Thyroid gland (tissue), 4 donors: Measurements from ENCODE around the gene PGS1.

ENCODE experiments used
- POLR2A ChIP-seq, 2 donors: fragments of 450-650 bp; IDR thresholded peaks; one replicate each; pipeline ENCODE4 v1.6.1; 2017; ENCODE audit warnings: antibody characterized with exemption in 2 of 2, mild to moderate bottlenecking in 2 of 2, moderate library complexity in 1 of 2
- TF ChIP-seq, protein P1 (sequence below), 6 experiments: fragments of 200-600 bp in 3 of 6; fragments of 450-650 bp in 3 of 6; sonication (generic) in 3 of 6; IDR thresholded peaks; one replicate each; pipeline ENCODE4 v1.5.1; 2016 to 2019; ENCODE audit warnings: antibody characterized with exemption in 6 of 6, mild to moderate bottlenecking in 2 of 6, inconsistent platforms in 1 of 6, moderate library complexity in 1 of 6

DNA sequence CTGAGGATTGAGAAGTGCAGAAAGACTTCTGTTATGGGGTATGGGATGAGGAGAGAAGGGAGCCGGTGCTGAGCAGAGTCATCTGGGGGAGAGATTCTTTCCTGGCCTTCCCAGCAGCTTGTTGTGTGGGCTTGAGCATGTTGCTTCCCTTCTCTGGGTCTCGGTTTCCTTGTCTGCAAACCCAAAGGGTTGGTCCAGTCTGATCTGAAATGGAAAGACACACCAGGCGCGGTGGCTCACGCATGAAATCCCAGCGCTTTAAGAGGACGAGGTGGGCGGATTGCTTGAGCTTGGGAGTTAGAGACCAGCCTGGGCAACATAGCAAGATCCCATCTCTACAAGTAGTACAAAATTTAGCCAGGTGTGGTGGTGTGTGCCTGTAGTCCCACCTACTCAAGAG is 24.6 kb upstream of the PGS1 start:
- TF ChIP-seq, protein P1, sequence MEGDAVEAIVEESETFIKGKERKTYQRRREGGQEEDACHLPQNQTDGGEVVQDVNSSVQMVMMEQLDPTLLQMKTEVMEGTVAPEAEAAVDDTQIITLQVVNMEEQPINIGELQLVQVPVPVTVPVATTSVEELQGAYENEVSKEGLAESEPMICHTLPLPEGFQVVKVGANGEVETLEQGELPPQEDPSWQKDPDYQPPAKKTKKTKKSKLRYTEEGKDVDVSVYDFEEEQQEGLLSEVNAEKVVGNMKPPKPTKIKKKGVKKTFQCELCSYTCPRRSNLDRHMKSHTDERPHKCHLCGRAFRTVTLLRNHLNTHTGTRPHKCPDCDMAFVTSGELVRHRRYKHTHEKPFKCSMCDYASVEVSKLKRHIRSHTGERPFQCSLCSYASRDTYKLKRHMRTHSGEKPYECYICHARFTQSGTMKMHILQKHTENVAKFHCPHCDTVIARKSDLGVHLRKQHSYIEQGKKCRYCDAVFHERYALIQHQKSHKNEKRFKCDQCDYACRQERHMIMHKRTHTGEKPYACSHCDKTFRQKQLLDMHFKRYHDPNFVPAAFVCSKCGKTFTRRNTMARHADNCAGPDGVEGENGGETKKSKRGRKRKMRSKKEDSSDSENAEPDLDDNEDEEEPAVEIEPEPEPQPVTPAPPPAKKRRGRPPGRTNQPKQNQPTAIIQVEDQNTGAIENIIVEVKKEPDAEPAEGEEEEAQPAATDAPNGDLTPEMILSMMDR (IDR thresholded peaks at IDR 0.05), result no peak
- TF ChIP-seq POLR2A (IDR thresholded peaks at IDR 0.05), result no peak
